Measurements from ENCODE around the gene AP1M1.

Gene AP1M1

GRCh38 chr19:16160445-16160942, 37.2 kb upstream of the AP1M1 start:
- no peaks in the 10 kb centered on the region for H3K27me3 ChIP-seq (ENCODE audit: insufficient read depth, poor library complexity, severe bottlenecking)
- TF ChIP-seq GABPA (IDR thresholded peaks at IDR 0.05; ENCODE audit: low read depth) (no peak), REST (IDR thresholded peaks at IDR 0.05; ENCODE audit: insufficient replicate concordance, low read depth) (no peak), CTCF (IDR thresholded peaks at IDR 0.05; ENCODE audit: insufficient read depth, low read length) (no peak), POLR2AphosphoS5 (IDR thresholded peaks at IDR 0.05; ENCODE audit: low read depth) (no peak; the same call in 1 of the 2 replicates), SPI1 (IDR thresholded peaks at IDR 0.05; ENCODE audit: borderline replicate concordance, low read depth) (no peak)
- H3K27ac ChIP-seq (replicated peaks), result no peak overlapping the region
- H3K4me3 ChIP-seq (replicated peaks; ENCODE audit: insufficient read depth, low read length), result no peak overlapping the region
- DNase-seq (ENCODE audit: low read depth in 1 of 2, low spot score in 1 of 2), result no peak

- peak; percentile 44; the same call in 1 of the 2 replicates for TF ChIP-seq POLR2AphosphoS5 (IDR thresholded peaks at IDR 0.05; ENCODE audit: low read depth)
- TF ChIP-seq GABPA (IDR thresholded peaks at IDR 0.05; ENCODE audit: low read depth), result no peak
- H3K4me3 ChIP-seq (replicated peaks; ENCODE audit: insufficient read depth, low read length), result no peak overlapping the region
- no peaks in the 10 kb centered on the region for H3K27me3 ChIP-seq (ENCODE audit: insufficient read depth, poor library complexity, severe bottlenecking)
- DNase-seq (ENCODE audit: low read depth in 1 of 2, low spot score in 1 of 2), result no peak
- H3K27ac ChIP-seq (replicated peaks), result no peak overlapping the region
These were observed 36.7 kb upstream of the AP1M1 start for GRCh38 chr19:16160943-16161560.

- Histone ChIP-seq H3K27ac (replicated peaks) (no peak overlapping the region), H3K27me3 (ENCODE audit: insufficient read depth, poor library complexity, severe bottlenecking) (no peaks in the 10 kb centered on the region), H3K4me3 (replicated peaks; ENCODE audit: insufficient read depth, low read length) (no peak overlapping the region)
- TF ChIP-seq SPI1 (IDR thresholded peaks at IDR 0.05; ENCODE audit: borderline replicate concordance, low read depth) (no peak), CTCF (IDR thresholded peaks at IDR 0.05; ENCODE audit: insufficient read depth, low read length) (no peak), POLR2AphosphoS5 (IDR thresholded peaks at IDR 0.05; ENCODE audit: low read depth) (no peak), REST (IDR thresholded peaks at IDR 0.05; ENCODE audit: insufficient replicate concordance, low read depth) (no peak), GABPA (IDR thresholded peaks at IDR 0.05; ENCODE audit: low read depth) (no peak)
- no peak for DNase-seq (ENCODE audit: low read depth in 1 of 2, low spot score in 1 of 2)
These were observed 35.9 kb upstream of the AP1M1 start for GRCh38 chr19:16161840-16162239.

GRCh38 chr19:16164222-16164890, 33.4 kb upstream of the AP1M1 start:
- DNase-seq (ENCODE audit: low read depth in 1 of 2, low spot score in 1 of 2), result no peak
- no peaks in the 10 kb centered on the region for H3K27me3 ChIP-seq (ENCODE audit: insufficient read depth, poor library complexity, severe bottlenecking)
- TF ChIP-seq CTCF (IDR thresholded peaks at IDR 0.05; ENCODE audit: insufficient read depth, low read length) (no peak), REST (IDR thresholded peaks at IDR 0.05; ENCODE audit: insufficient replicate concordance, low read depth) (no peak), GABPA (IDR thresholded peaks at IDR 0.05; ENCODE audit: low read depth) (no peak), SPI1 (IDR thresholded peaks at IDR 0.05; ENCODE audit: borderline replicate concordance, low read depth) (no peak), POLR2AphosphoS5 (IDR thresholded peaks at IDR 0.05; ENCODE audit: low read depth) (no peak)
- no peak overlapping the region for H3K27ac ChIP-seq (replicated peaks)
- H3K4me3 ChIP-seq (replicated peaks; ENCODE audit: insufficient read depth, low read length), result no peak overlapping the region
